ENCODE results near the gene DNAH1.

DNAH1 gene

GRCh38 chr3:52388348-52388821, 72.3 kb downstream of the DNAH1 start:
- no peak for DNase-seq (ENCODE audit: low read depth)

- DNase-seq (ENCODE audit: low read depth) = no peak
These were observed 72.8 kb downstream of the DNAH1 start for GRCh38 chr3:52388933-52389332.

GRCh38 chr3:52391096-52391495, 75.0 kb downstream of the DNAH1 start:
- DNase-seq (ENCODE audit: low read depth) = no peak

- no peak for DNase-seq (ENCODE audit: low read depth)
These were observed 76.3 kb downstream of the DNAH1 start for GRCh38 chr3:52392216-52392930.

- DNase-seq (ENCODE audit: low read depth) = no peak
These were observed 77.2 kb downstream of the DNAH1 start for GRCh38 chr3:52393131-52393807.

GRCh38 chr3:52393959-52394670, 78.0 kb downstream of the DNAH1 start:
- no peak for DNase-seq (ENCODE audit: low read depth)

GRCh38 chr3:52394751-52395502, 78.8 kb downstream of the DNAH1 start:
- no peak for DNase-seq (ENCODE audit: low read depth)

- DNase-seq (ENCODE audit: low read depth) = no peak
These were observed 79.4 kb downstream of the DNAH1 start for GRCh38 chr3:52395503-52395865.

- DNase-seq (ENCODE audit: low read depth) = no peak
These were observed 80.1 kb downstream of the DNAH1 start for GRCh38 chr3:52396011-52396906.

GRCh38 chr3:52396907-52397591, 80.9 kb downstream of the DNAH1 start:
- DNase-seq (ENCODE audit: low read depth) = no peak

GRCh38 chr3:52397676-52398399, 81.7 kb downstream of the DNAH1 start:
- DNase-seq (ENCODE audit: low read depth) = no peak

- DNase-seq (ENCODE audit: low read depth) = no peak
These were observed 82.6 kb downstream of the DNAH1 start for GRCh38 chr3:52398670-52399081.

GRCh38 chr3:52399131-52399530, 83.0 kb downstream of the DNAH1 start:
- DNase-seq (ENCODE audit: low read depth) = no peak

- DNase-seq (ENCODE audit: low read depth) = no peak
These were observed 83.5 kb downstream of the DNAH1 start for GRCh38 chr3:52399593-52399992.

GRCh38 chr3:52400275-52400793, 84.2 kb downstream of the DNAH1 start:
- no peak for DNase-seq (ENCODE audit: low read depth)

- no peak for DNase-seq (ENCODE audit: low read depth)
These were observed 84.9 kb downstream of the DNAH1 start for GRCh38 chr3:52401021-52401420.

- DNase-seq (ENCODE audit: low read depth) = no peak
These were observed 85.4 kb downstream of the DNAH1 start for GRCh38 chr3:52401551-52401950.

GRCh38 chr3:52402101-52402521, 86.0 kb downstream of the DNAH1 start:
- no peak for DNase-seq (ENCODE audit: low read depth)

- DNase-seq (ENCODE audit: low read depth) = no peak
These were observed 86.7 kb downstream of the DNAH1 start for GRCh38 chr3:52402706-52403270.
